ENCODE data around the gene CHMP4A. TPM values are rescaled to one million over a fixed set of nuclear protein-coding genes. Genes with fewer than 3 reads are reported as not detected.

Gene CHMP4A
- total and polyA plus RNA-seq, 2 of the 13 experiments (the other 11 are each of a cell fraction or from before 2014, with no cell fraction given) = 83.6 to 113 TPM

- TF ChIP-seq, protein P1, sequence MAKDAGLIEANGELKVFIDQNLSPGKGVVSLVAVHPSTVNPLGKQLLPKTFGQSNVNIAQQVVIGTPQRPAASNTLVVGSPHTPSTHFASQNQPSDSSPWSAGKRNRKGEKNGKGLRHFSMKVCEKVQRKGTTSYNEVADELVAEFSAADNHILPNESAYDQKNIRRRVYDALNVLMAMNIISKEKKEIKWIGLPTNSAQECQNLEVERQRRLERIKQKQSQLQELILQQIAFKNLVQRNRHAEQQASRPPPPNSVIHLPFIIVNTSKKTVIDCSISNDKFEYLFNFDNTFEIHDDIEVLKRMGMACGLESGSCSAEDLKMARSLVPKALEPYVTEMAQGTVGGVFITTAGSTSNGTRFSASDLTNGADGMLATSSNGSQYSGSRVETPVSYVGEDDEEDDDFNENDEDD (CRISPR knock-in tag; IDR thresholded peaks at IDR 0.05; ENCODE audit: borderline replicate concordance) = no peak
- TF ChIP-seq EED (CRISPR knock-in tag; IDR thresholded peaks at IDR 0.05) (no peak), ZNF326 (CRISPR knock-in tag; IDR thresholded peaks at IDR 0.05; ENCODE audit: borderline replicate concordance) (no peak), ZNF770 (CRISPR knock-in tag; IDR thresholded peaks at IDR 0.05) (no peak), NFE2 (CRISPR knock-in tag; IDR thresholded peaks at IDR 0.05) (no peak), PRMT3 (CRISPR knock-in tag; IDR thresholded peaks at IDR 0.05; ENCODE audit: borderline replicate concordance, low read depth) (no peak), ZNF10 (CRISPR knock-in tag; IDR thresholded peaks at IDR 0.05; ENCODE audit: borderline replicate concordance, low read depth) (no peak), PHF21A (CRISPR knock-in tag; IDR thresholded peaks at IDR 0.05) (no peak), FOSL1 (CRISPR knock-in tag; IDR thresholded peaks at IDR 0.05; ENCODE audit: borderline replicate concordance) (no peak), ZNF747 (CRISPR knock-in tag; IDR thresholded peaks at IDR 0.05; ENCODE audit: borderline replicate concordance) (no peak), GPN1 (CRISPR knock-in tag; IDR thresholded peaks at IDR 0.05; ENCODE audit: borderline replicate concordance) (0 out of 2 replicates have a peak, but pooled peaks have one; percentile 69), ZNF790 (CRISPR knock-in tag; IDR thresholded peaks at IDR 0.05; ENCODE audit: borderline replicate concordance) (0 out of 2 replicates have a peak, but pooled peaks have one; percentile 2), HNRNPUL1 (IDR thresholded peaks at IDR 0.05; ENCODE audit: low read depth, low read length) (no peak), ATAD3A (CRISPR knock-in tag; IDR thresholded peaks at IDR 0.05) (peak; percentile 48; the same call in 1 of the 2 replicates), ZNF18 (CRISPR knock-in tag; IDR thresholded peaks at IDR 0.05; ENCODE audit: insufficient replicate concordance) (no peak), IKZF4 (CRISPR knock-in tag; IDR thresholded peaks at IDR 0.05; ENCODE audit: borderline replicate concordance, low read depth, not compliant biosample characterization) (no peak), NR2F1 (CRISPR knock-in tag; IDR thresholded peaks at IDR 0.05) (no peak), ZC3H13 (CRISPR knock-in tag; IDR thresholded peaks at IDR 0.05) (no peak), ZNF512 (CRISPR knock-in tag; IDR thresholded peaks at IDR 0.05) (no peak), FOXJ3 (CRISPR knock-in tag; IDR thresholded peaks at IDR 0.05; ENCODE audit: borderline replicate concordance) (no peak), ARNT2 (CRISPR knock-in tag; IDR thresholded peaks at IDR 0.05; ENCODE audit: low read depth) (no peak), BRD4 (CRISPR knock-in tag; IDR thresholded peaks at IDR 0.05) (peak; percentile 6; the same call in 1 of the 2 replicates)
- TF ChIP-seq, protein P2, sequence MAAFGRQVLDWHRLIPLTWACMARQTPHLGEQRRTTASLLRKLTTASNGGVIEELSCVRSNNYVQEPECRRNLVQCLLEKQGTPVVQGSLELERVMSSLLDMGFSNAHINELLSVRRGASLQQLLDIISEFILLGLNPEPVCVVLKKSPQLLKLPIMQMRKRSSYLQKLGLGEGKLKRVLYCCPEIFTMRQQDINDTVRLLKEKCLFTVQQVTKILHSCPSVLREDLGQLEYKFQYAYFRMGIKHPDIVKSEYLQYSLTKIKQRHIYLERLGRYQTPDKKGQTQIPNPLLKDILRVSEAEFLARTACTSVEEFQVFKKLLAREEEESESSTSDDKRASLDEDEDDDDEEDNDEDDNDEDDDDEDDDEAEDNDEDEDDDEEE (CRISPR knock-in tag; IDR thresholded peaks at IDR 0.05) = peak; percentile 28; the same call in 1 of the 2 replicates
Observed at GRCh38 chr14:24187539-24187915, 25.8 kb downstream of the CHMP4A start (continued).

Measured in HepG2 (cell line).